NB4 (cell line): ENCODE measurements around the gene GTPBP8.
"Not testable (repeated sequence)": the region's sequence is repeated elsewhere in the genome, so short reads cannot be mapped to it uniquely, and the experiment has no call there.

Experiments
- DNase-seq: peaks from one replicate; pipeline ENCODE4 v3.0.0; 2010; ENCODE audit warnings: low read depth
- H3K4me3 ChIP-seq: one replicate; pipeline ENCODE4 v1.5.1; 2011; ENCODE audit warnings: mild to moderate bottlenecking, low read depth, low read length, moderate library complexity
- MYC ChIP-seq: IDR thresholded peaks from 2 replicates; pipeline ENCODE4 v1.6.1; 2011; ENCODE audit warnings: low read depth, low read length
- POLR2A ChIP-seq: IDR thresholded peaks from 2 replicates; pipeline ENCODE4 v1.6.1; 2011; ENCODE audit warnings: mild to moderate bottlenecking; ENCODE audit not compliant: insufficient read length; ENCODE audit errors: extremely low read depth
- TF ChIP-seq, protein P1 (sequence below): IDR thresholded peaks from 2 replicates; pipeline ENCODE4 v1.6.1; 2011; ENCODE audit warnings: low read depth, low read length
- TF ChIP-seq, protein P2 (sequence below): IDR thresholded peaks from one replicate; pipeline ENCODE4 v1.5.1; 2012; ENCODE audit warnings: low read depth, low read length

Gene GTPBP8

DNA sequence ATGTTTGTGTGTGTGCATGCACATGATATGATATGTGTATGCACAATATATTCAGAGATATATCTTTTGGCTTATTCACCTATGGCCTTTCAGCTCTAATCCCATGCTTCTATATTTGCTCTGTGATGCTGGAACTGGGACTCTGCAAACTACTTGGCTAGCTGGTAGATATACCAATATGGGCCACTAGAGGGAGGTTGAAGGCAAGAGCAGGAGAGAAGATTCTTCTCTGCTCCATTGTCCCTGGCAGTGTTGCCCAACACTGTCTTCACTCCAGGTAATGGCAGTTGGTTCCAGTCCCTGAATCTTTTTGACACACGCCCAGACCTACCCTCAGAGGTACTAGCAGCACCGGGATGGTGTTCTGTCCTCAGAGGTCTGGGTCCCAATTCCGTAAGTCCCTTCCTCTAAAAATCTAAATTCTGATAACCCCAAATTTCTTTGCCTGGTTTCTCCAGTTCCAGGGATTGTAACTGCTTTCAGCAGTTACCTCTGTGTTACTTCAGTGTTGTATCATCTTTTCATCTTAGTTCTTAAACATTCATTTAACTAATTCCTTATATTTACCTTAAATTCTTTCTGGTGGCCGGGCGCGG, 44.7 kb downstream of the GTPBP8 start:
- H3K4me3 ChIP-seq = no peak overlapping the region
- peak; percentile 68 for DNase-seq
- TF ChIP-seq, protein P1, sequence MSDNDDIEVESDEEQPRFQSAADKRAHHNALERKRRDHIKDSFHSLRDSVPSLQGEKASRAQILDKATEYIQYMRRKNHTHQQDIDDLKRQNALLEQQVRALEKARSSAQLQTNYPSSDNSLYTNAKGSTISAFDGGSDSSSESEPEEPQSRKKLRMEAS = no peak
- TF ChIP-seq MYC (no peak), POLR2A (no peak)
- TF ChIP-seq, protein P2, sequence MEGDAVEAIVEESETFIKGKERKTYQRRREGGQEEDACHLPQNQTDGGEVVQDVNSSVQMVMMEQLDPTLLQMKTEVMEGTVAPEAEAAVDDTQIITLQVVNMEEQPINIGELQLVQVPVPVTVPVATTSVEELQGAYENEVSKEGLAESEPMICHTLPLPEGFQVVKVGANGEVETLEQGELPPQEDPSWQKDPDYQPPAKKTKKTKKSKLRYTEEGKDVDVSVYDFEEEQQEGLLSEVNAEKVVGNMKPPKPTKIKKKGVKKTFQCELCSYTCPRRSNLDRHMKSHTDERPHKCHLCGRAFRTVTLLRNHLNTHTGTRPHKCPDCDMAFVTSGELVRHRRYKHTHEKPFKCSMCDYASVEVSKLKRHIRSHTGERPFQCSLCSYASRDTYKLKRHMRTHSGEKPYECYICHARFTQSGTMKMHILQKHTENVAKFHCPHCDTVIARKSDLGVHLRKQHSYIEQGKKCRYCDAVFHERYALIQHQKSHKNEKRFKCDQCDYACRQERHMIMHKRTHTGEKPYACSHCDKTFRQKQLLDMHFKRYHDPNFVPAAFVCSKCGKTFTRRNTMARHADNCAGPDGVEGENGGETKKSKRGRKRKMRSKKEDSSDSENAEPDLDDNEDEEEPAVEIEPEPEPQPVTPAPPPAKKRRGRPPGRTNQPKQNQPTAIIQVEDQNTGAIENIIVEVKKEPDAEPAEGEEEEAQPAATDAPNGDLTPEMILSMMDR = peak; percentile 72

- H3K4me3 ChIP-seq = no peak overlapping the region
Measured at GRCh38 chr3:113038328-113038727, 47.5 kb downstream of the GTPBP8 start.

GRCh38 chr3:113039546-113039945, 48.8 kb downstream of the GTPBP8 start:
- no peak overlapping the region for H3K4me3 ChIP-seq
- no peak for DNase-seq
- TF ChIP-seq, protein P1 = no peak
- TF ChIP-seq MYC (no peak), POLR2A (no peak)
- TF ChIP-seq, protein P2 = no peak

More at GRCh38 chr3:113038328-113038727, 47.5 kb downstream of the GTPBP8 start:
- TF ChIP-seq MYC = no peak
- TF ChIP-seq POLR2A = no peak
- TF ChIP-seq, protein P1 = no peak
- TF ChIP-seq, protein P2 = no peak
- DNase-seq = no peak

GRCh38 chr3:113040231-113040630, 49.4 kb downstream of the GTPBP8 start:
- no peak overlapping the region for H3K4me3 ChIP-seq
- TF ChIP-seq, protein P2 = no peak
- no peak for TF ChIP-seq MYC
- no peak for TF ChIP-seq POLR2A
- TF ChIP-seq, protein P1 = no peak
- DNase-seq = no peak

DNA sequence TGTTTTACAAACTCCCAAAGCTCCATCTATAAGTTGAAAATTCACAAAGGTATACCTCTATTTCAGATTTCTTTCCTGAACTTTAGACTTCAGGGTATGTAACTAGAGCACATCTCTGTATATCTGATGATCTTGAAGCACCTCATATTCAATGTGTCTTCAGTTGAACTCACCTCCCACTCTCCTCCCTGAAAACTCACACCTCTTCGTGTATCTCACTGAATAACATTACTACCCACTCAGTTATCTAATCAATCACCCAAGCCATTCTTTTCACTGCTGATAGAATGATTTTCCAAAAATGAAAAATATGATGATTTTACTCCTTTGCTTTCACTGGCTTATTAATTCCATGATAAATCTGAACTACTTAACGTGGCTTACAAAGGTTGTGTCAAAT, 52.9 kb downstream of the GTPBP8 start:
- no peak for DNase-seq
- TF ChIP-seq, protein P2 = no peak
- TF ChIP-seq POLR2A (no peak), MYC (no peak)
- TF ChIP-seq, protein P1 = no peak
- H3K4me3 ChIP-seq = no peak overlapping the region

GRCh38 chr3:113046186-113046965, 55.6 kb downstream of the GTPBP8 start:
- H3K4me3 ChIP-seq, DNase-seq: not testable (repeated sequence)
